ENCODE measurements around the gene SEC16A.
A peak's percentile ranks its signal among the peaks of the same experiment; 100 is the strongest.

SEC16A gene

DNA sequence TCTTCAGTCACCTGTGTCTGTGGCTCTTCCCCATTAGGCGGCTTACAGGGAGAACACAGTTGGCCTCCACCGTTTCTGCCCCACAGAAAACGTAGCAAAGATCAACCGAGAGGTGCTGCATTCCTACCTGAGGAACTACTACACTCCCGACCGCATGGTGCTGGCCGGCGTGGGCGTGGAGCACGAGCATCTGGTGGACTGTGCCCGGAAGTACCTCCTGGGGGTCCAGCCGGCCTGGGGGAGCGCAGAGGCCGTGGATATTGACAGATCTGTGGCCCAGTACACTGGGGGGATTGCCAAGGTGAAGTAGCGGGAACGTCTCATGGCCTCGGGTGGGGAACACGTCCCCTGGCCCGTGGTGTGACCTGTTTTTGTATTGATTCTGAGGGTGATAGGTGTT lies 65.9 kb downstream of the SEC16A start:
- no peak for DNase-seq (ENCODE audit: low read depth)
- TF ChIP-seq, protein P1, sequence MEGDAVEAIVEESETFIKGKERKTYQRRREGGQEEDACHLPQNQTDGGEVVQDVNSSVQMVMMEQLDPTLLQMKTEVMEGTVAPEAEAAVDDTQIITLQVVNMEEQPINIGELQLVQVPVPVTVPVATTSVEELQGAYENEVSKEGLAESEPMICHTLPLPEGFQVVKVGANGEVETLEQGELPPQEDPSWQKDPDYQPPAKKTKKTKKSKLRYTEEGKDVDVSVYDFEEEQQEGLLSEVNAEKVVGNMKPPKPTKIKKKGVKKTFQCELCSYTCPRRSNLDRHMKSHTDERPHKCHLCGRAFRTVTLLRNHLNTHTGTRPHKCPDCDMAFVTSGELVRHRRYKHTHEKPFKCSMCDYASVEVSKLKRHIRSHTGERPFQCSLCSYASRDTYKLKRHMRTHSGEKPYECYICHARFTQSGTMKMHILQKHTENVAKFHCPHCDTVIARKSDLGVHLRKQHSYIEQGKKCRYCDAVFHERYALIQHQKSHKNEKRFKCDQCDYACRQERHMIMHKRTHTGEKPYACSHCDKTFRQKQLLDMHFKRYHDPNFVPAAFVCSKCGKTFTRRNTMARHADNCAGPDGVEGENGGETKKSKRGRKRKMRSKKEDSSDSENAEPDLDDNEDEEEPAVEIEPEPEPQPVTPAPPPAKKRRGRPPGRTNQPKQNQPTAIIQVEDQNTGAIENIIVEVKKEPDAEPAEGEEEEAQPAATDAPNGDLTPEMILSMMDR (IDR thresholded peaks at IDR 0.05; ENCODE audit: low read length, missing control alignments): no peak
- H3K4me3 ChIP-seq (replicated peaks; ENCODE audit: low read depth, low read length): no peak overlapping the region

DNA sequence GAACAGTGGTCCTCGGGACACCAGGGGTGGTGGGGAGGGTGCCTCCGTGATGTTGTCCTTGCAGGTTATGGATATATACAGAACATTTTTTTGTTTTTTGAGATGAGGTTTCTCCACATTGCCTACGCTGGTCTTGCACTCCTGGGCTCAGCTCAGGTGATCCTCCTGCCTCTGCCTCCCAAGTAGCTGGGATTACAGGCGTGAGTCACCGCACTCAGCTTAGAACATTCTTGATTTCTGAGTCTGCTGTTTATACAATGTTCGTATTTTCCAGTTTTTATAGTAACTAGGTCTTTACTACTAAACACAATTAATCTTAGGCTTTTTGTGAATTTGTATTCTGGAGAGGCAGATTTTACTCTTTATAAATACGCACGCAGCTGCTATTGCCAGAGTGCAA lies 66.4 kb downstream of the SEC16A start:
- DNase-seq (ENCODE audit: low read depth): no peak

DNA sequence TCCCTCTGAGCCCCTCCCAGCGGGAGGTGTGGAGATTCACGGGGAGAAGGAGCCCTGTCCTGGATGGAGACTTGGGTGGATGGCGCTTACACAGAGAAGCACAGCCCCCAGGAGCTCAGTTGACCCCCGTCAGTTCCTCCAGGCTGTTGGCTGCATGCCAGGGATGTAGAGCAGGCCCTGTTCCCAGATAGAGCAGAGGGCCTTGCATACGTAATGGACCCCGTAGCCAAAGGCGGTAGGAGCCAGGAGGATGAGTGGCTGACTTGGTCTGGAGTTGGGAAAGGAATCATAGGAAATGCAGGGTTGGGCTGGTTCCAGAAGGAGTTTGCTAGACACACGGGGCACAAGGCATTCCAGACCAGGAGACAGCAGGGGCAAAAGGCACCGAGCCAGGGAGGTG lies 69.9 kb downstream of the SEC16A start:
- H3K4me3 ChIP-seq (replicated peaks; ENCODE audit: low read depth, low read length): no peak overlapping the region
- DNase-seq (ENCODE audit: low read depth): peak; percentile 31
- TF ChIP-seq, protein P1 (IDR thresholded peaks at IDR 0.05; ENCODE audit: low read length, missing control alignments): no peak

More for the DNA sequence above, 66.4 kb downstream of the SEC16A start:
- TF ChIP-seq, protein P1 (IDR thresholded peaks at IDR 0.05; ENCODE audit: low read length, missing control alignments): no peak
- H3K4me3 ChIP-seq (replicated peaks; ENCODE audit: low read depth, low read length): no peak overlapping the region

DNA sequence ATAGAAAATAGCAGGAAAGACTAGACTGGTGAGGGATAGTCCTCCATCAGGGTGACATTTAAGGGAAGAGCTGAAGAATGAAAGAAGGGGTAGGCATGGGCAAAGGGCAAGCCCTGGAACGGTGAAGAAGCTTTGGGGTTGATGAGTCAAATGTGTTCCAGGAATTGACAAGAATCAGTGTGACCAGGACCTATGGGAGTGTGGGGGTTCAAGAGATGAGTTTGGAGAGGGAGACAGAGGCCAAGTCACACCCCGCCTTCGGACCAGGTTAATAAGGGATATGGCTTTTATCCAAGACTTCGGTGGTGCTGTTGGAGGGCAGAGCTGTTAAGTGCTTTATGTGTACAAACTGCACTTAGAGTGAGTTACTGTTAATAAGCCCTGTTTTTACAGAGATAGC lies 71.5 kb downstream of the SEC16A start:
- TF ChIP-seq, protein P1 (IDR thresholded peaks at IDR 0.05; ENCODE audit: low read length, missing control alignments): no peak
- peak overlapping the region; percentile 93 for H3K4me3 ChIP-seq (replicated peaks; ENCODE audit: low read depth, low read length)
- no peak for DNase-seq (ENCODE audit: low read depth)

DNA sequence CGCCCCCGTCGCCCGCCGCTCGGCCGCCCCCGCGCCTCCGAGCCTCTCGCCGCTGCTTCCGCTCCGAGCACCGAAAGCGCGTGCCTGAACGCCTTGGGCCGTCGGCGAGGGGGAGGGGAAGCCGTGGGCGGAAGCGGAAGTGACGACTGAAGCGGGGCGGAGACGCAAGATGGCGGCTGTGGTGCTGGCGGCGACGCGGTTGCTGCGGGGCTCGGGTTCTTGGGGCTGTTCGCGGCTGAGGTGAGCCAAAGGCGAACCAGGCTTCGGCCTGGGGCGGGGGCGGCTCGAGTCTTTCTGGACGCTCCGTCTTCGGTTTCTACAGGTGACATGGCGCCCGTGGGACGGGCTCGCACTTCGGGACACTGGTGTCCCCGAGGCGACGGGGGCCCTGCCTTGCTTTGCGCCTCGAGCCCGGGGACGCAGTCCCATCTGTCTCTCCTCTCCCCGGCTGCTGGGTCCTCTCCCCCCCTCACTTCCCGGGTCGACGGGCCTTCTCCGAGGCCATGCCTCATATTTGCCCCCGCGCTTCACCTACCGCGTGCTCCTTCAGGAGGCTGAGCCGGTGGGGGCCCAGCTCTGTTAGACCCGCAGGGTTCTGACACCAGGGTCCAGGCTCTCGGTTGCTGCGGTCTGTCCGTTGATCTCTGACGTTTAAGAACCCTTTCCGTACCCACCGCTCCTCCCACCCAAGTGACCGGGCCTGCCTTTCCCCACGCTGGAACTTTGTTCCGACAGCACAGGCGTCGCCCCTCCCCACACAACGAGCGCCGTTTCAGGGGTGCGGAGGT lies 72.1 kb downstream of the SEC16A start, which contains the start of the genes ENTR1 and PMPCA:
ENTR1 (minus strand) TSS at position 115 of the 788 bp plus-strand sequence. CDS start 217 bp downstream, outside the sequence.
PMPCA (plus strand) TSS at position 159 of the 788 bp plus-strand sequence; CDS start at position 170, 11 bp downstream.
- DNase-seq (ENCODE audit: low read depth): peak; percentile 89
- peak within 1 kb of the TSS; percentile 93 for H3K4me3 ChIP-seq (replicated peaks; ENCODE audit: low read depth, low read length)
- TF ChIP-seq, protein P1 (IDR thresholded peaks at IDR 0.05; ENCODE audit: low read length, missing control alignments): no peak

DNA sequence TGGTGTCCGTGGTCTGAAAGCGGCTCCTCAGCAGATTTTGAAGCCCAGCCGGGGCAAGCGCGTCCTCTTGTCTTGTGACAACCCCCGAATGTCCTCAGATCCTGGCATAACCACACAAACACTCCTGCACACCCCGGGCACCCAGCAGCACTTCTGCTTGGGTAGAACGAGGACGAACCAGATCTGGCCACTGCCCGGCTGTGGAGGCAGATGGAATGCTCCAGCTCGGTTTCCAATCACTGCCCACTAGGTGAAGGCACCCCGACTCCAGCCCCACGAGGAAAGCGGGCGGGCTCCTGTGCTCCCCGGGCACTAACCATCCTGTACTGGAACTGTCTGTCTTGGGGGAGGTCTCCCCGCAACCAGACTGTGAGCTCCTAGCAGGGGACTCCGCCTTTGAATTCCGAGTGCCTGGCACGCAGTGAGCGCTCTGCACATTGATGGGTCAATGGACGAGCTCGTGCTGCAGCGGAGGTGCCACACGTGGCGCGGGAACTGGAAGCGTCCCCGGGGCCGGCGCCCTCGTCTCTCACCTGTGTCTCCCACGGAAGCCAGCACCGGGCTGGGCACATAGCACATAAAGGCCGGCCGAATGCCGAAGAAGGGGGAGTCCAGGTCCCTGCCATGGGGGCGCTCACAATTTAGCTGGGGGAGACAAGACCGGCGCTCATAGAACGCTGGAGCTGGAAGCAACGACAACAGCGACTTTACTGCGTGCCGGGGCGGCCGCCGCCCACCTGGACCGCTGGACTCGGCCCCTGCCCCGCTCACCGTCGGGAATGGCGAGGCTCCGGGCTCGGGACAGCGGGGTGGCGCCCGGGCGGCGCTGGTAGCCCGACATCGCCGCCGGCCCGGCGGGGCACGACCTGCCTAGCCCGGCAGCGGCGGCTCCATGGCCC lies 73.0 kb downstream of the SEC16A start:
- TF ChIP-seq, protein P1 (IDR thresholded peaks at IDR 0.05; ENCODE audit: low read length, missing control alignments): no peak
- DNase-seq (ENCODE audit: low read depth): peak; percentile 33
- peak overlapping the region; percentile 93 for H3K4me3 ChIP-seq (replicated peaks; ENCODE audit: low read depth, low read length)

All from fibroblast of pulmonary artery (primary cell).